Skeletal muscle tissue (tissue), 4 donors: ENCODE measurements around the gene LRRC32. TPM values are rescaled to one million over a fixed set of nuclear protein-coding genes. Genes with fewer than 3 reads are reported as not detected.

ENCODE experiments used
- H3K27ac ChIP-seq: one replicate; pipeline ENCODE4 v1.7.0; 2013; ENCODE audit warnings: mild to moderate bottlenecking, low read depth, low read length, inconsistent platforms
- H3K27me3 ChIP-seq, 3 donors: one replicate each; pipeline ENCODE4 v1.7.0; 2013; ENCODE audit warnings: low read length in 3 of 3; ENCODE audit not compliant: control insufficient read depth in 3 of 3, insufficient read depth in 3 of 3
- H3K36me3 ChIP-seq, 3 donors: one replicate each; pipeline ENCODE4 v1.7.0; 2013; ENCODE audit warnings: low read length in 3 of 3; ENCODE audit not compliant: control insufficient read depth in 3 of 3, insufficient read depth in 3 of 3
- H3K4me1 ChIP-seq, 3 donors: one replicate each; pipeline ENCODE4 v1.7.0; 2013; ENCODE audit warnings: low read length in 3 of 3, mild to moderate bottlenecking in 3 of 3; ENCODE audit not compliant: control insufficient read depth in 3 of 3, insufficient read depth in 3 of 3
- H3K4me3 ChIP-seq, 3 donors: one replicate each; pipeline ENCODE4 v1.7.0; 2013; ENCODE audit warnings: low read length in 3 of 3
- H3K9ac ChIP-seq, 3 donors: one replicate each; pipeline ENCODE4 v1.7.0; 2013; ENCODE audit warnings: low read length in 3 of 3, mild to moderate bottlenecking in 3 of 3, moderate library complexity in 2 of 3, low read depth in 1 of 3
- H3K9me3 ChIP-seq, 3 donors: one replicate each; pipeline ENCODE4 v1.7.0; 2013; ENCODE audit warnings: low read length in 3 of 3; ENCODE audit not compliant: control insufficient read depth in 3 of 3
- total RNA-seq: library from RNA; depleted of rRNA; stranded (reverse); fragments of >200 nt; gene quantifications from one replicate; pipeline ENCODE4 v1.2.3, GENCODE V29; 2014
- donor health status: Osteomylitis.

LRRC32 gene
- total RNA-seq, 1 donor from 2014 or later = 6.3 TPM

- peaks cover 0 to 2% (median 0%) of the 10 kb centered on the region in 3 donors for H3K36me3 ChIP-seq
- H3K9ac ChIP-seq = peak overlapping the region in 1 of 3 donors; percentile 16
- no peak overlapping the region for H3K27ac ChIP-seq
- H3K27me3 ChIP-seq = peaks cover 15 to 27% (median 26%) of the 10 kb centered on the region in 3 donors
- peaks cover 17 to 32% (median 27%) of the 10 kb centered on the region in 3 donors for H3K4me1 ChIP-seq
- H3K4me3 ChIP-seq = no peak overlapping the region
- H3K9me3 ChIP-seq = no peaks in the 10 kb centered on the region
Measured at GRCh38 chr11:76672431-76673175, 2.1 kb upstream of the LRRC32 start.

GRCh38 chr11:76671626-76672309 is 1.2 kb upstream of the LRRC32 start:
- H3K9ac ChIP-seq = no peak overlapping the region
- peaks cover 23 to 28% (median 25%) of the 10 kb centered on the region in 3 donors for H3K4me1 ChIP-seq
- H3K9me3 ChIP-seq = no peaks in the 10 kb centered on the region
- H3K4me3 ChIP-seq = no peak overlapping the region
- H3K27ac ChIP-seq = peak overlapping the region; percentile 83
- peaks cover 0 to 2% (median 0%) of the 10 kb centered on the region in 3 donors for H3K36me3 ChIP-seq
- peaks cover 15 to 27% (median 26%) of the 10 kb centered on the region in 3 donors for H3K27me3 ChIP-seq

- Histone ChIP-seq H3K27ac (peak overlapping the region; percentile 83), H3K9me3 (no peaks in the 10 kb centered on the region), H3K9ac (no peak overlapping the region), H3K4me3 (peak overlapping the region; percentile 30 to 69 (median 35)), H3K27me3 (peaks cover 15 to 27% (median 26%) of the 10 kb centered on the region in 3 donors), H3K36me3 (peaks cover 0 to 2% (median 0%) of the 10 kb centered on the region in 3 donors), H3K4me1 (peaks cover 21 to 30% (median 28%) of the 10 kb centered on the region in 3 donors)
Measured at GRCh38 chr11:76671237-76671592, 668 bp upstream of the LRRC32 start.

- Histone ChIP-seq H3K27me3 (peaks cover 15 to 27% (median 26%) of the 10 kb centered on the region in 3 donors), H3K4me1 (peaks cover 32 to 42% (median 38%) of the 10 kb centered on the region in 3 donors), H3K9me3 (no peaks in the 10 kb centered on the region), H3K27ac (peak overlapping the region; percentile 83), H3K9ac (peak overlapping the region; percentile 75 to 79 (median 78)), H3K36me3 (peaks cover 0 to 2% (median 0%) of the 10 kb centered on the region in 3 donors), H3K4me3 (peak overlapping the region; percentile 59 to 77 (median 69))
Measured at GRCh38 chr11:76669901-76670484, 554 bp downstream of the LRRC32 start.

- H3K27ac ChIP-seq = peak overlapping the region; percentile 83
- H3K27me3 ChIP-seq = peaks cover 15 to 27% (median 27%) of the 10 kb centered on the region in 3 donors
- H3K4me3 ChIP-seq = peak overlapping the region; percentile 59 to 77 (median 69)
- no peaks in the 10 kb centered on the region for H3K9me3 ChIP-seq
- peaks cover 0 to 4% (median 0%) of the 10 kb centered on the region in 3 donors for H3K36me3 ChIP-seq
- H3K4me1 ChIP-seq = peaks cover 33 to 49% (median 44%) of the 10 kb centered on the region in 3 donors
- H3K9ac ChIP-seq = peak overlapping the region; percentile 60 to 79 (median 78)
Measured at GRCh38 chr11:76668362-76669155, 2.0 kb downstream of the LRRC32 start.

GRCh38 chr11:76667856-76668255 is 2.7 kb downstream of the LRRC32 start:
- Histone ChIP-seq H3K36me3 (peaks cover 2 to 9% (median 4%) of the 10 kb centered on the region in 3 donors), H3K4me3 (peak overlapping the region; percentile 59 to 77 (median 69)), H3K27me3 (peaks cover 19 to 29% (median 27%) of the 10 kb centered on the region in 3 donors), H3K9me3 (no peaks in the 10 kb centered on the region), H3K4me1 (peaks cover 35 to 49% (median 42%) of the 10 kb centered on the region in 3 donors), H3K27ac (peak overlapping the region; percentile 83), H3K9ac (peak overlapping the region; percentile 47 to 79 (median 60))

GRCh38 chr11:76667271-76667818 is 3.2 kb downstream of the LRRC32 start:
- peak overlapping the region; percentile 83 for H3K27ac ChIP-seq
- peaks cover 34 to 49% (median 39%) of the 10 kb centered on the region in 3 donors for H3K4me1 ChIP-seq
- peaks cover 21 to 29% (median 27%) of the 10 kb centered on the region in 3 donors for H3K27me3 ChIP-seq
- peak overlapping the region; percentile 59 to 77 (median 69) for H3K4me3 ChIP-seq
- peak overlapping the region; percentile 47 to 79 (median 60) for H3K9ac ChIP-seq
- H3K9me3 ChIP-seq = no peaks in the 10 kb centered on the region
- H3K36me3 ChIP-seq = peaks cover 2 to 9% (median 4%) of the 10 kb centered on the region in 3 donors

GRCh38 chr11:76666830-76667229 is 3.7 kb downstream of the LRRC32 start:
- H3K27ac ChIP-seq = peak overlapping the region; percentile 83
- peaks cover 33 to 47% (median 37%) of the 10 kb centered on the region in 3 donors for H3K4me1 ChIP-seq
- H3K4me3 ChIP-seq = peak overlapping the region; percentile 59 to 77 (median 69)

GRCh38 chr11:76666408-76666807 is 4.1 kb downstream of the LRRC32 start:
- Histone ChIP-seq H3K27me3 (peaks cover 21 to 26% (median 25%) of the 10 kb centered on the region in 3 donors), H3K27ac (peak overlapping the region; percentile 83), H3K4me3 (peak overlapping the region; percentile 59 to 77 (median 69)), H3K9me3 (no peaks in the 10 kb centered on the region), H3K9ac (peak overlapping the region in 2 of 3 donors; percentile 55 to 79), H3K4me1 (peaks cover 29 to 43% (median 34%) of the 10 kb centered on the region in 3 donors), H3K36me3 (peaks cover 2 to 12% (median 4%) of the 10 kb centered on the region in 3 donors)

More at GRCh38 chr11:76666830-76667229, 3.7 kb downstream of the LRRC32 start:
- Histone ChIP-seq H3K36me3 (peaks cover 2 to 12% (median 4%) of the 10 kb centered on the region in 3 donors), H3K27me3 (peaks cover 21 to 29% (median 27%) of the 10 kb centered on the region in 3 donors), H3K9me3 (no peaks in the 10 kb centered on the region), H3K9ac (peak overlapping the region in 2 of 3 donors; percentile 55 to 79)
